Femur (tissue), 1 donor: Measurements from ENCODE around the gene NTRK3.
A peak's percentile ranks its signal among the peaks of the same experiment; 100 is the strongest.

Experiments
- DNase-seq: peaks from one replicate; pipeline ENCODE4 v3.0.0-alpha.2; 2017

The NTRK3 gene

GRCh38 chr15:88225461-88225860 lies 31.1 kb downstream of the NTRK3 start:
- DNase-seq = no peak

DNA sequence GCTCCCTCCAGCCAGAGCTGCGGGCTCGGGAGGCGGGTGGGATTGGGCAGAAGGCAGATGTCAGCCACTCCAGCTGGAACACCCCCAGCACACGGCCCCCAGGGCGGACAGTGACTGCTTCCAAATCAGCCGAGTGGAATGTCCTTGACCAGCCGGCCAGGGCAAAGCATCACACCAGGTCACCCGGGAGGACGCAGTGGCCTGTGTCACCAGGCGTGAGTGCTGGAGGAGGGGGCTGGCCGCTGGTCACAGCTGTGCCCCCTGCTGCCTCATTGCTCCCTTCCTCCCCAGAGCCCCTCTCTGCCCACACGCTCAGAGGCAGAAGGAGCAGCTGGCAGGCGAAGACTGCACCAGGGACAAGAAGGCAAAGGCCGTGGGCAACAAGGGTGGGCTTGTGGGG lies 33.5 kb downstream of the NTRK3 start:
- DNase-seq = no peak

GRCh38 chr15:88221836-88222235 lies 34.7 kb downstream of the NTRK3 start:
- no peak for DNase-seq

DNA sequence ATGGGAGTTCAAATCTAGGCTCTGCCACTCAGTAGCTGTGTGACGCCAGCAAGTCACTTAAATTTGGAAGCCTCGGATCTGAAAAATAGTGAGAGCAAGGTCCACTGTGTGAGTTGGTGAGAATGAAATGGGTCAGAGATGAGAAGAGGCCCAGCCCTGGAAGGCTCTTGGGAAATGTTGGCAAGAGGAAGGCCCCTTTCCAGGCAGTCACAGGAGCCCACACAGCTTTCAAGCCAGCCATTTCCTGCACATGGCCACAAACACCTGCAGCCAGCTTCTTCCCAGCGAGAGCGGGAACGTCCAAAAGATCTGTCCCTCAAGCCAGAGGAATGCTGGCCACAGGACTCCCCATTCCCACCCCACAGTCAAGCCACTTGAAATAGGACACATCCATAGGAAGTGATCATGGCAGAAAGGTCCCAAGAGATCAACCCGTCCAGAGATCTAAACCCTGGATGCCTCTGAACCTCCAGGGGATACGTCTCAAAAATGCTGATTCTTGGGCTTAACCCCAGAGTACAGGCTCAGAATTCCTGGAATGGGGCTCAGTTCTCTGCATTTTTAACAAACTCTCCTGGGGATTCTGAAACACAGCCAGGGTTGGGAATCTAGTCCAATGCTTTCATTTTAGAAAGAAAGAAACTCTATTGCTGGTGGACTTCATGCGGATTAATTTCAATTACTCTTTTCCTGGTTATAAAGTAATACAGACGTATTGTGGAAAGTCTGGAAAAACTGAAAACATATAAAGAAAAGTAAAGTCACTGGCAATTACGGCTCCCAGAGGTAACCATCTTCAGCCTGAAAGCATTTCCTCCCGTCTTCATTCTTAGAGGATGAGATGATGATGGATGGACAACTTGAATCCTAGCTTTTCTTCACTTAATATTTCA lies 35.9 kb downstream of the NTRK3 start:
- DNase-seq = no peak

GRCh38 chr15:88219623-88220022 lies 36.9 kb downstream of the NTRK3 start:
- no peak for DNase-seq

- DNase-seq = no peak
Measured at GRCh38 chr15:88218557-88219221, 37.9 kb downstream of the NTRK3 start.

DNA sequence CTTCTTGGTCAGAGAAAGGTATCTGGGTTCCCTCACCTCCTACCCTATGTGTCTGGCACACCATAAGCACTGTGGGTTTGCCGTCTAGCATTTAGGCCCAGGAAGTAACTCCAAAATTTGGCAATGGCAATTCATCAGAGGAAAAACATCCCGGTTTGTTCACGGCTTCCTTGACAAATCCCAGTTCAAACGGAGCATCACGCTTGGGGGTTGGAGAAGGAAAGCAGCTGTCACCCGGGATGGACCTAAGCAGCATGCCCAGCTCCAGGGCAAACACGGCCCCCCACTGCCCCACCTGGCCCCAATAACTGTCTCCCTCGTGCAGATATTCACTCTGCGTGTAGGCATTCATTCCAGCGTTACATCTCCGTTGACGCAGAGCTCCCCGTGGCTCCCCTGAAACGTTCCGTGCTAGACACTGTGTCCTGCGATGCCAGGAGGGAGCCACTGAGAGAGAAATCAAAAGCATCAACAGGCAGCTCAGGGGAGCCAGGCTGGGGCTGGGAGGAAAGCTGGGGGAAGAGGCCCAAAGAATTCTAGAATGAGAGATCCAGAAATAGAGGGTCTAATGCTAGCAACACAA lies 41.4 kb downstream of the NTRK3 start:
- DNase-seq = no peak

DNA sequence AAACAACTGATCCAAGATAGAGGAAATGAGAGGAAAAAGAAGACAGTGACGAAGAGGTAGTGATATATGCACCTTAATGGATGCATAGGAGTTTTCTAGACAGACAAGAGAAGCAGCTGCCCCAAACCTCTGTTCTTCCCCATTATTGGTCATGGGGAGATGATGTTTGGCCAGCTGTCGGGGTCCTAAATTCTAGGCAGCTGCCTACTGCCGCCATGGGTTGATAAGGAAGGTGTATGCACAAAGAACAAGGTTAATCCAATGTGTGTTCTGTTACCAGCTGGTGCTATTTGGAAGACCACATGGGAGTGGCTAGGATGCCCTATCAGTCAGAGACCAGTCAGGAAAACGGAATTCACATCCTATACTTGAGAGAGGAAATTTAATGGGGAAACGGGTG lies 47.4 kb downstream of the NTRK3 start:
- DNase-seq = no peak

DNA sequence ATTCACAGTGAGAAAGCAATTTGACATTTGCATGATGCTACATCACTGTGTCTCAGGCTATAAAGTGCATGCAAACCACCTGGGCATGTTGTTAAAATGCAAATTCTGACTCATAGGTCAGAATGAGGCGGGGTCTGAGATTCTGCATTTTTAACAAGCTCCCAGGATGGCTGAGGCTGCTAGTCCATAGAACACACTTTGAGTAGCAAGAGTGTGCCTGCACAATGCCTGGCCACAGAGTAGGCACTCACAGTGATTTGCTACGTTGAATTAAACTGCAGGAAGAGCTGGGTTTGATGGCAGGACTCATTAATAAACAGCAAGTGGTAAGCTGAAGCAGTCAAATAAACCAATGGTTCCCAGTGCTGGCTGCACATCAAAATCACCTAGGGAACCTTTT lies 48.1 kb downstream of the NTRK3 start:
- DNase-seq = no peak

GRCh38 chr15:88207565-88207964 lies 49.0 kb downstream of the NTRK3 start:
- DNase-seq = no peak

DNA sequence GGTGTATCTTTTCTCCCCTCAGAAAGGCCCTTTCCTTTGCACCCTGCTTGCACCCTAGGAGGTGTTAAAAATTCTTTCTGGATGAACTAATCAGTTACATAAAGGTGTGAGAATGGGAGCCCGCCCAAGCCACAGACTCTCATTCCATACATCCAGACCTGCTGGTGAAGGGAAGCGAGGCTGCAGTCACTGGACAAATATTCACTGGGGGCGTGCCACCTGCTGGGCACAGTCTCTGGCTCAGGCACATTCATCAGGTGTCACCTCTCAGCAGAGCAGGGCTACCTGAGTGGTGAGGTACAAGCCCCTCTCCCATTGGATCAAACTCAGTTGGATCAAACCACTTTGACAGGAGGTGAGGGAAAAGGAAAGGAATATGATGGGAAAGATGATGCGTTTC lies 52.0 kb downstream of the NTRK3 start:
- DNase-seq = no peak

GRCh38 chr15:88202231-88202630 lies 54.3 kb downstream of the NTRK3 start:
- peak; percentile 35 for DNase-seq

DNA sequence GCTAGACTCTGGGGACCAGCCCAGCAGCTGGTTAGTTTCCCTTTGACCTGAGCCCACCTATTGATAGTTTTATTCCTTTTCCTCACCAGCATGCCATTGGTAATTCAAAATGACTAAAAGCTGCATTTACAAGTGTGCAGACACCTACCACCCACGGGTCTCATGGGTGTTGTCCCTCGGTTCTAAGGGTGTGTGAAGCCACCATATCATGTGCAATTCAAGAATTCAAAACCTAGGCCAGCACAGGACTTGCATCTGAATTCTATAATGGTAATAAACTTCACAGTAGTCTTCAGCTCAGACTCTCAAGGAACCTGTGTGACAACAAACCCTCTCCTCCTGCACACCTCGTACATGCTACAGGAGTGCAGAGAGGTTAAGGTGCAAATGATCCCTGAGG lies 55.3 kb downstream of the NTRK3 start:
- DNase-seq = no peak

GRCh38 chr15:88196961-88197360 lies 59.6 kb downstream of the NTRK3 start:
- DNase-seq = no peak

DNA sequence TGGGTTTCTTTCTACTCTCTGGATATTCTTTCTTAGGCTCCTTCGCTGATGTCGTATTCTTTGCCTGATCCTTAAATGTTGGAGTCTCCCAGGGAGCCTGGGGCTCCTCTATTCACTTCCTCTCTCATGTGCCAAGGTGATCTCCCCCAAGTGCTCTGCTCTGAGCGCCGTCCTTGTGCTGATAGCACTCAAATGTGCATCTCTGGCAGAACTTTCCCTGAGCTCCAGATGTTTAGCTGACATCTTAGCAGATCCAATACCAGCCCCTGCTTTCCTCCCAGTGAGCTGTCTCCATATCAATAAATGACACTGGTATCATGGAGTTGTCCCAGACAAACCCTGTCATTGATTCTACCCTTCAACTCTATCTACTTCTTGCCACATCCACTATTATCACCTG lies 62.4 kb downstream of the NTRK3 start:
- no peak for DNase-seq

DNA sequence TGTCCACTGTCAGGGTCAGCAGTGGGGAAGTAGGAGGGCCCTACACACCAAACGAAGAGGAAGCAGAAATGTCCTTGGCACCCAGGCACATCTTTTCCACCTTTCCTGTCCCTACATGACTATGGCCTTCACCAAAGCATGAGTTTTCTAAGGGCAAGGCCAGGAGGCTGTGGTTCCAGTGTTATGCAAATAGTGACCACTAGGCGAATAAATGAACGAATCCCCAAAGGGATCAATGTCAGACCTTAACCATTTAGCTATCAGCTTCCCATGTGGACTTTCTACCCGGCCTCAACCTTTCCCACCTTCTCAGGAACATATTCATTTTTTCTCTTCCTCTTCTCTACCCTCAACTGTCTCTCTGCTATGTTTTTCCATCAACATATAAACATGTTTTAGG lies 63.1 kb downstream of the NTRK3 start:
- DNase-seq = no peak

DNA sequence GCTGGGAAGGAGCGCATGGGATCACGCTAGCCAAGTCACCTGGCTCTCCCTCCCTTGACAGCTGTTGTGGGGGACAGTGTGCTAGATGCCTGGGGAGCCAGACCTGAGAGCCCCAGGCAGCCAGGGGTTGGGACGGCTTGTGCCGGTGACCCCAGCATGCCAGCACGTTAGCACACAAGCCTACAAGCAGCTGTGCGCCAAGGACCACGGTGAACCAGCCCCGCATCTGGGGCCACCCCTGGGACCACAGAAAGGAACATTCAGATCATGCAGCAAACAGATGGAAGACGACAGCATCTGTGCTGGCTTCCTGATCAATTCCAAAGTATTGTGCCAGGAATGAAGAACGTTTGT lies 64.8 kb downstream of the NTRK3 start:
- no peak for DNase-seq

DNA sequence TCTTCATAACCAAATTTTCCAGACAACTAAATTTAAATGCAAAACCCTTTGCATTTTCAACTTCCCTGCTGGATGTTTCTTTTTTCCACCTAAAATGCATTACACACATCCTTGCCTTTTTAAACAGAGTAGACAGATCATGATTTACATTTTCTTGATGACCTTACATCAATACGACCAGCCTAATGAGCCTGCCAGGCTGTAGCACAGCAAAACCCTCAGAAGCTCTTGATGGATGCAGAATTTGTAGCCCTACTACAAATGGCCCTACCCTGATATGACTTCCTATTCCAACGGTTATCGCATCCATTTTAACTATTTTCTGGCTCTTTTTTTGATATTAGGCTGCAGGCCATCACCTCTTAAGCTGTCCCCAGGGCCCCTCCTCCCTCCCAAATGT lies 66.3 kb downstream of the NTRK3 start:
- no peak for DNase-seq

DNA sequence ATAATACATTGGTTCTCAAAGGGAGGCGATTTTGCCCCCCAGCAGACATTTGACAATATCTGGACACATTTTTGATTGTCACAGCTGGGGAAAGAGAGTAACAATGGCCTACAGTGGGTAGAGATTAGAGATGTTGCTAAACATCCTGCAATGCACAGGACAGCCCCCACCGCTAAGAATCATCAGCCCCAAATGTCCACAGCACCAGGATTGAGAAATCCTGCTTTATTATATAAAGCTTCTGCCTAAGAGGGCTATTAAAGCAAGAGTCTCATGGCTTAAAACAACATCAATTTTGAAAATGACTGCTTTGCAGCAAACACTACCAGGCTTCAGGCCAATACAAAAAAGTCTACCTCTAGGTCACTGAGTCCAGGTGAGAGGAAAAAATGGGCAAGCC lies 68.2 kb downstream of the NTRK3 start:
- no peak for DNase-seq

- DNase-seq = no peak
Measured at GRCh38 chr15:88187195-88187594, 69.3 kb downstream of the NTRK3 start.

DNA sequence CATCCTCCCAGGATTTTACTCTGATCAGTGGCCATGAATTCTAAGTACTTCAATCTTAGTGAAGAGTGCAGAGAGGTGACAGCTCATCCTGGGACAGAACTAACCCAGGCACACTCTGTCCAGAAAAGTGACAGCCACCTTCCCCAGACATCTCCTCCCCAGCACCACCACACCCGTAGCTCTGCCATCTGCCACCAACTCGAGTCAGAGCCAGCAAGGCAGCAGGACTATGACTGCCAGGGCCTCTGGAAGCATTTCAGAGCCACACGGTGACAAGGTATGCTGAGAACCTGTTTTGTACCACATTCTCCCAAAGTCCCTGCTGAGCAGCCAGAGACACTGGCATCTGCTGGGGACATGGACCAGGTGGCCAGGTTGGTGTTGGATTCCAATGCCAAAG lies 71.0 kb downstream of the NTRK3 start:
- DNase-seq = no peak

GRCh38 chr15:88181613-88182012 lies 74.9 kb downstream of the NTRK3 start:
- no peak for DNase-seq

- DNase-seq = no peak
Measured at GRCh38 chr15:88179562-88179961, 77.0 kb downstream of the NTRK3 start.

DNA sequence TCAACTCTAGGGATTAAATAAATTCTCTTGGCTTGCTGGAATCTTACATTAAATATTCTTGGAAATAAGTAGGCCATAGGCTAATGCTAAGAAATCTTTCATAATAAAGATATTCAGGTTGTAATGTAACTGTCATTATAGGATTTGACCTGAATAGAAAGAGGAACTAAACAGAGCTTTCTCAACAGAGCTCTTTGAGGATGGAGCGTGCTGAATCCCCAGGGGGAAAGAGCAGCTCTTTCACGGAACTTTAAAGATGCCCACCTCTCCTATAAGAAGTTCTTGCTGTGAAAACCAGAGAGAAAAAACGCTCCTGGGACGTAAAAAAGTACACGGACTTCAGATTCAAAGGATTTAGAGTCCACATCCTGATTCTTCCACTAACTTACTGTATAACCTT lies 77.9 kb downstream of the NTRK3 start:
- DNase-seq = no peak
